ENCODE results near the gene LSM3.

The LSM3 gene

DNA sequence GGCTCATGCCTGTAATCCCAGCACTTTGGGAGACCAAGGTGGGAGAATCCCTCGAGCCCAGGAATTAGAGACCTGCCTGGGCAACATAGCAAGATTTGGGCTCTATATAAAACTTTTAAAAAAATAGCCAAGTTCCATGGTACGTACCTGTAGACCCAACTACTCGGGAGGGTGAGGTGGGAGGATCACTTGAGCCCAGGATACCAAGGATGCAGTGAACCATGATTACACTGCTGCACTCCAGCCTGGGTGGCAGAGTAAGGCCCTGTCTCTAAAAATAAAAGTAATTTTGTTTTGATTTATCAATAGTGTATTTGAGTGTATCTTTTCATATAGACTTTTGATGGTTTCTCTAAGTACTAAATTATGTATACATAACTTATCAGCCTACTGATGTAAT lies 63.1 kb downstream of the LSM3 start:
- H3K9me3 Mint-ChIP-seq, result no peaks in the 10 kb centered on the region
- ATAC-seq (no peak), DNase-seq (ENCODE audit: low spot score in 2 of 2) (no peak)
- H3K36me3 Mint-ChIP-seq, result no peaks in the 10 kb centered on the region
- H3K4me1 Mint-ChIP-seq, result no peaks in the 10 kb centered on the region
- H3K27ac Mint-ChIP-seq, result no peak overlapping the region
- no peak overlapping the region for H3K4me3 Mint-ChIP-seq

DNA sequence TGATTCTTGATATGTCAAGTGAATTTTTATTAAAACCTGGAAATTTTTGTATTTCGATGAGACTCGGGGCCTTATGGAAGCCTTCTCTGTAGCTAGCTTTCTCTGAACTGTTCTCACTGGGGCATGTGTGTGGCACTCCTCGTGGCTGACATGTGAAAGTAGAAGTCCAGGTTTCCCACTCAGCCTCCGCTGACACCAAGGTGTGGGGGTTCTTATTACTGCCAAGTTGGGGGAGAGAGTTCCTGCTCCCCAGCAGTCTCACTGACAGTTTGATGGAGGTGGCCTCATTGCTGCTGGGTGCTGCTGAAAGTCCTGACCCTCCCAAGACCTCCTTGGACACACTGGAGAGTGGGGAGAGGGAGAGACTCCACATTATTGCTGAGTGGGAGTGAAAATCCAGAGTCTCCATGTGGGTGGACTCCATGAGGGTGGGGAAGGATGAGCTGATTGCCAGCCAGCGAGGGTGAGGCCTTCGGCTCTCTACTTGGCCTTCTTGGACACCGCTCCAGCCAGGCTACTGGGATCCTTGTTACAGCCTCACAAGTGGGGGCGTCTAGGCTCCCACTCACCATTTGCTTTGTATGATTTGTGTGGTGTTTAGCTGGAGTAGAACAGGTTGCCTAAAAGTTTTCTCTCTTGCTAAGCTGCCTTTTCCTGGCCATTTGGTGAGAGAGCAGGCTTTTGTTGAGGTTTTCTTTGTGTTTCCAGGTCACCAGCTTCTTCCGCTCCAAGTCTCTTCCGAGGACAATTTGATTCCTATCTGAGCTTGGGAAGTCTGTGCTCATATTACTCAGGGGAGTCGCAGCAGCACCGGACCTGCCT lies 64.1 kb downstream of the LSM3 start:
- DNase-seq (ENCODE audit: low spot score in 2 of 2) (no peak), ATAC-seq (no peak)
- H3K9me3 Mint-ChIP-seq, result no peaks in the 10 kb centered on the region
- H3K27ac Mint-ChIP-seq, result no peak overlapping the region
- H3K4me1 Mint-ChIP-seq, result no peaks in the 10 kb centered on the region
- no peaks in the 10 kb centered on the region for H3K36me3 Mint-ChIP-seq
- no peak overlapping the region for H3K4me3 Mint-ChIP-seq

- DNase-seq (ENCODE audit: low spot score in 2 of 2), result no peak
- no peak for ATAC-seq
- Mint-ChIP-seq H3K9me3 (no peaks in the 10 kb centered on the region), H3K36me3 (no peaks in the 10 kb centered on the region), H3K27ac (no peak overlapping the region), H3K4me1 (no peaks in the 10 kb centered on the region), H3K4me3 (no peak overlapping the region)
Observed at GRCh38 chr3:14243782-14244181, 65.2 kb downstream of the LSM3 start.

GRCh38 chr3:14244521-14245247 lies 66.1 kb downstream of the LSM3 start:
- ATAC-seq (no peak), DNase-seq (ENCODE audit: low spot score in 2 of 2) (no peak)
- no peaks in the 10 kb centered on the region for H3K4me1 Mint-ChIP-seq
- H3K4me3 Mint-ChIP-seq, result no peak overlapping the region
- no peaks in the 10 kb centered on the region for H3K9me3 Mint-ChIP-seq
- H3K36me3 Mint-ChIP-seq, result no peaks in the 10 kb centered on the region
- H3K27ac Mint-ChIP-seq, result no peak overlapping the region

- Mint-ChIP-seq H3K4me3 (no peak overlapping the region), H3K9me3 (no peaks in the 10 kb centered on the region), H3K4me1 (no peaks in the 10 kb centered on the region), H3K36me3 (no peaks in the 10 kb centered on the region), H3K27ac (no peak overlapping the region)
- ATAC-seq (no peak), DNase-seq (ENCODE audit: low spot score in 2 of 2) (no peak)
Observed at GRCh38 chr3:14245248-14245639, 66.6 kb downstream of the LSM3 start.

DNA sequence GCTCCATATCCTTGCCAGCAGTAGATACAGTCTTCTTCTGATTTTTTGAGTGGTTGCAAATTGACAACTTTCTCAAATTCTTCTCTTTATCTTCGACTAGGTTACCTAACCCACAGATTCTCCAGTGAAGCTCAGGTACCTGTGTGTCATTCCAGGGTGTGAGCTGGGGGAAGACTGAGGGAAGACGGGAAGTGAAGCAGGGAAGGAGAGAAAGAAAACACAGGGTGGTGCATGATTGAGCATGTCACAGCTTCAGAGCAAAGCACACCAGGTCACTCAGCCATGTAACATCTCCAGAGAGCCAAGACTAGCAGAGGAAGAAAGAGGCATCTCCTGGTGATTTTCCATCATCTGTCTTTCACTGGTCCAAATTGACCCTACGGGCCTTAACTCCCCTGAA lies 67.2 kb downstream of the LSM3 start:
- no peaks in the 10 kb centered on the region for H3K9me3 Mint-ChIP-seq
- H3K27ac Mint-ChIP-seq, result no peak overlapping the region
- no peaks in the 10 kb centered on the region for H3K36me3 Mint-ChIP-seq

GRCh38 chr3:14246414-14246813 lies 67.8 kb downstream of the LSM3 start:
- no peak for ATAC-seq
- H3K4me1 Mint-ChIP-seq, result no peaks in the 10 kb centered on the region
- H3K36me3 Mint-ChIP-seq, result no peaks in the 10 kb centered on the region
- H3K9me3 Mint-ChIP-seq, result no peaks in the 10 kb centered on the region
- H3K27ac Mint-ChIP-seq, result no peak overlapping the region
- no peak for DNase-seq (ENCODE audit: low spot score in 2 of 2)
- H3K4me3 Mint-ChIP-seq, result no peak overlapping the region

More for the DNA sequence above, 67.2 kb downstream of the LSM3 start:
- DNase-seq (ENCODE audit: low spot score in 2 of 2) (no peak), ATAC-seq (no peak)
- Mint-ChIP-seq H3K4me1 (no peaks in the 10 kb centered on the region), H3K4me3 (no peak overlapping the region)

DNA sequence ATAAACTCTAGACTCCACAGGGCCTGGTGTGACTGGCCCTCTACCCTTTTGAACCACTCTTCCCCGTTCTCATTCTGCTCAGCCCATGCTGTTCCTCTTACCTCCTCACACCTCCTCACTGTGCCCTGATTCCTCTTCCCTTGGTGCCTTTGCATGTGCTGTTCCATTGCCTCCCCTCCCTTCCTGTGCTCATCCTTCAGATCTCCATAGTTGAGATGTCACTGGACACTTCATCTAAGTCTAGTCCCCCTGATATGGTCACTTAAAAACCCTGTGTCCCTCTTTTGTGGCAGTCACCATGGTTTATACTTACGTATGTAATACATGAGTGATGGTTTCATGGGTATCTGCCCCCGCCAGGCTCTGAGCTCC lies 69.8 kb downstream of the LSM3 start:
- no peak overlapping the region for H3K4me3 Mint-ChIP-seq
- ATAC-seq, result no peak
- no peak for DNase-seq (ENCODE audit: low spot score in 2 of 2)
- H3K4me1 Mint-ChIP-seq, result no peaks in the 10 kb centered on the region
- H3K36me3 Mint-ChIP-seq, result no peaks in the 10 kb centered on the region
- no peak overlapping the region for H3K27ac Mint-ChIP-seq
- no peaks in the 10 kb centered on the region for H3K9me3 Mint-ChIP-seq

GRCh38 chr3:14248849-14249523 lies 70.4 kb downstream of the LSM3 start:
- H3K36me3 Mint-ChIP-seq, result no peaks in the 10 kb centered on the region
- DNase-seq (ENCODE audit: low spot score in 2 of 2) (no peak), ATAC-seq (no peak)
- no peak overlapping the region for H3K4me3 Mint-ChIP-seq
- no peaks in the 10 kb centered on the region for H3K9me3 Mint-ChIP-seq
- no peak overlapping the region for H3K27ac Mint-ChIP-seq
- H3K4me1 Mint-ChIP-seq, result no peaks in the 10 kb centered on the region
